Gastrocnemius medialis (tissue), 4 donors: ENCODE results near the gene HOXB5. TPM values are rescaled to one million over a fixed set of nuclear protein-coding genes. Genes with fewer than 3 reads are reported as not detected.

ENCODE experiments used
- ATAC-seq, 2 donors: fragments of 150-250 bp; one replicate each; pipeline ENCODE4 v1.9.1; 2016
- DNase-seq, 2 donors: peaks; one replicate each; pipeline ENCODE4 v3.0.0-alpha.2; 2019
- H3K27ac ChIP-seq, 4 donors: fragments of 200-600 bp; sonication (generic); 1 replicate in 1 of 4; 2 replicates in 3 of 4; pipeline ENCODE4 v1.5.1; 2016 to 2018; ENCODE audit warnings: mild to moderate bottlenecking in 2 of 4, moderate library complexity in 1 of 4
- H3K27me3 ChIP-seq, 3 donors: fragments of 200-600 bp; sonication (generic) in 2 of 3; 1 replicate in 1 of 3; 2 replicates in 2 of 3; pipeline versions ENCODE4 v1.5.1 to v1.6.0; 2016 to 2019; ENCODE audit warnings: mild to moderate bottlenecking in 1 of 3, moderate library complexity in 1 of 3
- H3K36me3 ChIP-seq, 2 donors: fragments of 200-600 bp; sonication (generic) in 1 of 2; one replicate each; pipeline ENCODE4 v1.5.1; 2017 to 2018
- H3K4me1 ChIP-seq, 2 donors: fragments of 200-600 bp; sonication (generic) in 1 of 2; one replicate each; pipeline ENCODE4 v1.5.1; 2016 to 2017; ENCODE audit warnings: mild to moderate bottlenecking in 2 of 2
- H3K4me3 ChIP-seq, 4 donors: fragments of 200-600 bp; sonication (generic) in 3 of 4; 1 replicate in 1 of 4; 2 replicates in 3 of 4; pipeline ENCODE4 v1.5.1; 2016 to 2019; ENCODE audit warnings: mild to moderate bottlenecking in 2 of 4
- H3K9me3 ChIP-seq, 3 donors: fragments of 200-600 bp; sonication (generic) in 2 of 3; 1 replicate in 1 of 3; 2 replicates in 2 of 3; pipeline ENCODE4 v1.5.1; 2016 to 2019
- CTCF ChIP-seq, 5 experiments: fragments of 450-650 bp in 3 of 5; fragments of 200-600 bp in 2 of 5; sonication (generic) in 2 of 5; IDR thresholded peaks in 4 of 5; conservative IDR thresholded peaks in 1 of 5; 1 replicate in 4 of 5; 2 replicates in 1 of 5; pipeline ENCODE4 v1.5.1; 2016 to 2019; ENCODE audit warnings: antibody characterized with exemption in 5 of 5, mild to moderate bottlenecking in 3 of 5, moderate library complexity in 3 of 5
- POLR2A ChIP-seq, 2 donors: fragments of 450-650 bp; IDR thresholded peaks; one replicate each; pipeline ENCODE4 v1.6.1; 2017; ENCODE audit warnings: antibody characterized with exemption in 2 of 2, mild to moderate bottlenecking in 2 of 2, moderate library complexity in 2 of 2
- in situ Hi-C, 4 donors: fragments of 200-750 bp; cut with MboI; loops; one replicate each; pipeline versions ENCODE4 v1.15.0 to v1.8.0; 2017; ENCODE audit warnings: low sequenced_read_pairs in 4 of 4
- intact Hi-C: fragments of 100-400 bp; cut with DNase I; formaldehyde crosslinking; loops from one replicate; pipeline ENCODE4 v1.15.1; 2023; ENCODE audit warnings: low total_unique reads
- total RNA-seq, 4 donors: library from RNA; depleted of rRNA; stranded (reverse); fragments of >200 nt; gene quantifications; one replicate each; pipeline versions ENCODE4 v1.1.0 to v1.2.3, GENCODE V29; 2016

HOXB5 gene
- total RNA-seq, 4 donors from 2014 or later = not detected

- no peaks in the 10 kb centered on the region for H3K36me3 ChIP-seq
- H3K4me3 ChIP-seq = no peak overlapping the region
- in situ Hi-C loops = no loop called here
- DNase-seq = no peak
- H3K4me1 ChIP-seq = peaks cover 5 to 11% of the 10 kb centered on the region in 2 donors
- intact Hi-C loops = no loop called here
- H3K9me3 ChIP-seq = no peaks in the 10 kb centered on the region
- ATAC-seq = no peak
- TF ChIP-seq POLR2A (IDR thresholded peaks at IDR 0.05) = no peak
- no peak for TF ChIP-seq CTCF (IDR thresholded peaks at IDR 0.05 in 4 of 5, conservative IDR thresholded peaks at IDR 0.05 in 1 of 5)
- H3K27me3 ChIP-seq = peaks cover 32 to 62% (median 56%) of the 10 kb centered on the region in 3 donors
- peak overlapping the region in 1 of 4 donors; percentile 79 for H3K27ac ChIP-seq
These were observed 18.5 kb downstream of the HOXB5 start for GRCh38 chr17:48575066-48575582.

DNA sequence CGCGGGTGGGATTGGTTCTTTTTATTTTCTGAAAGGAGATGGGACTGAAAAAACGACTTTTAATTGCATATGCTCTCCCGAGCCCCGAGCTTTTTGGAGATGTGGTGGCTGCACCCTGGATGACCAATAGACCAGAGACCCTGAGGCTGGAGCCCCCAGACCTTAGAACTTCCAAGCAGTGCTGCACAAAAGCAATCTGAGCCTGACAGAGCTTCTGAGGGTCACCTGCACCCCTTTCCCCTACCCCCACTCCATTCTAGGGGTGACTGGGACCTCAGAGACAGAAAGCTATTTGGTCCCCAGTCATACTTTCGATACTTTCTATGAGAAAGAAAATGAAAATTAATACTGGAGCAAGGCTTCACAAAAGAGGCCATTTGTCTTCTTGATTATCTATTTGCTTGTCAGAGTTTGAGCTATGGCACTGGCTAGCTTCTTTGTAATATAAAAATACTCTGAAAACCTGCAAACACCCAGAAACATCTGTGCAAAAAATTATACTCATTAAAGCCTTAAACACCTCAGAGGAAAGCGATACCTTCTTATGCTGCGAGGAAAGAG lies 19.0 kb downstream of the HOXB5 start:
- Histone ChIP-seq H3K4me1 (peaks cover 5 to 15% of the 10 kb centered on the region in 2 donors), H3K27me3 (peaks cover 34 to 61% (median 51%) of the 10 kb centered on the region in 3 donors), H3K36me3 (no peaks in the 10 kb centered on the region), H3K27ac (peak overlapping the region in 1 of 4 donors; percentile 79), H3K4me3 (no peak overlapping the region), H3K9me3 (no peaks in the 10 kb centered on the region)
- in situ Hi-C loops (no loop called here), intact Hi-C loops (no loop called here)
- ATAC-seq (no peak), DNase-seq (no peak)
- TF ChIP-seq POLR2A (IDR thresholded peaks at IDR 0.05) = no peak
- no peak for TF ChIP-seq CTCF (IDR thresholded peaks at IDR 0.05 in 4 of 5, conservative IDR thresholded peaks at IDR 0.05 in 1 of 5)

DNA sequence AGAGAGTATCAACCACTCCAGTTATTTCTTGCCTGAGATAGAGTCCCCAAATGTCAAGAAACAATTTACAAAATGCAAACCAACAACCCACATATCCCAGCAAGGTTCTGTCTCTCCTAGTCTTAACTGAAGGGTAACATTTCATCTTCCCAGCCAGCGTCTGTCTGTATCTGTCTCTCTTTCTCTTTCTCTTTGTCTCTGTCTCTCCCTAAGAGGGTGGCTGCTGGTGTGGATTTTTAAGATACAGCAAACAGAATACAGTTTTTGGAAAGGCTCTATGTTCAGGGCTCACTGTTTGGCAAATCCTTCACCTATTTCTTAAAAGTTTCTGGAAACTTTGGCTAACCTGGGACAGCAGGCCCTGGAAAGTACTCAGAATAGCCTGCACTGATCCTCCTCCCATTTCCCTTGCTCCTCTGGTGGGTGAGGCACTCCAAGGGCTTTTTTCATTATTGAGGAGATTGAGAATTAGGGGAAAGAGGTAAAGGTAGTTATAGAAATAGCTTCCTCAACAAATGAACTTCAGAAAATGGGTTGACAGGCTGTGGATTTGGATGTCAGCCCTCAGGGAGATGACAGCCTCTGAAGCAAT lies 21.7 kb downstream of the HOXB5 start:
- in situ Hi-C loops (no loop called here), intact Hi-C loops (no loop called here)
- H3K4me3 ChIP-seq = no peak overlapping the region
- no peaks in the 10 kb centered on the region for H3K9me3 ChIP-seq
- H3K27ac ChIP-seq = peak overlapping the region; percentile 51 to 78 (median 64)
- no peak for DNase-seq
- peaks cover 38 to 48% (median 42%) of the 10 kb centered on the region in 3 donors for H3K27me3 ChIP-seq
- no peak for ATAC-seq
- TF ChIP-seq POLR2A (IDR thresholded peaks at IDR 0.05) (no peak), CTCF (IDR thresholded peaks at IDR 0.05 in 4 of 5, conservative IDR thresholded peaks at IDR 0.05 in 1 of 5) (no peak)
- H3K36me3 ChIP-seq = no peaks in the 10 kb centered on the region
- H3K4me1 ChIP-seq = peaks cover 0 to 13% of the 10 kb centered on the region in 2 donors

- DNase-seq (no peak), ATAC-seq (peak in 1 of 2 donors; percentile 32)
- peak overlapping the region in 3 of 4 donors; percentile 7 to 35 (median 26) for H3K4me3 ChIP-seq
- intact Hi-C loops = no loop called here
- H3K4me1 ChIP-seq = peaks cover 0 to 12% of the 10 kb centered on the region in 2 donors
- H3K36me3 ChIP-seq = no peaks in the 10 kb centered on the region
- peaks cover 35 to 41% (median 38%) of the 10 kb centered on the region in 3 donors for H3K27me3 ChIP-seq
- TF ChIP-seq CTCF (IDR thresholded peaks at IDR 0.05 in 4 of 5, conservative IDR thresholded peaks at IDR 0.05 in 1 of 5) = no peak
- TF ChIP-seq POLR2A (IDR thresholded peaks at IDR 0.05) = no peak
- H3K27ac ChIP-seq = peak overlapping the region; percentile 51 to 78 (median 64)
- in situ Hi-C loops = no loop called here
- no peaks in the 10 kb centered on the region for H3K9me3 ChIP-seq
These were observed 22.4 kb downstream of the HOXB5 start for GRCh38 chr17:48571024-48571818.
